Activated effector memory CD4-positive, alpha-beta T cell treated with anti-CD3 and anti-CD28 coated beads, Interleukin-2, amount 50 U/mL, for 16 hours (primary cell): Measurements from ENCODE around the gene HRH4.

Source experiments
- DNase-seq: peaks from one replicate; pipeline ENCODE4 v3.0.0-alpha.2; 2020

HRH4 gene

GRCh38 chr18:24460388-24460787, at the start of gene HRH4:
Gene HRH4, plus strand, starts transcription at chr18:24460637. Its CDS starts 92 bp downstream, at chr18:24460729.
- DNase-seq, result no peak

GRCh38 chr18:24413148-24413547, 47.3 kb upstream of the HRH4 start:
- no peak for DNase-seq

- DNase-seq, result no peak
These were observed 46.0 kb upstream of the HRH4 start for GRCh38 chr18:24414349-24415003.

- DNase-seq, result no peak
These were observed 43.0 kb upstream of the HRH4 start for GRCh38 chr18:24417480-24417879.

- DNase-seq, result no peak
These were observed 39.9 kb upstream of the HRH4 start for GRCh38 chr18:24420551-24420950.

GRCh38 chr18:24421831-24422230, 38.6 kb upstream of the HRH4 start:
- no peak for DNase-seq

GRCh38 chr18:24426073-24426397, 34.4 kb upstream of the HRH4 start:
- no peak for DNase-seq

- DNase-seq, result peak; percentile 92
These were observed 33.8 kb upstream of the HRH4 start, which contains the start of gene IMPACT for GRCh38 chr18:24426398-24427294. Gene IMPACT, plus strand, starts transcription at chr18:24426670. Its CDS starts 87 bp downstream, at chr18:24426757.

GRCh38 chr18:24427484-24427883, 33.0 kb upstream of the HRH4 start:
- no peak for DNase-seq

GRCh38 chr18:24428709-24429108, 31.7 kb upstream of the HRH4 start:
- DNase-seq, result no peak

GRCh38 chr18:24429188-24429587, 31.2 kb upstream of the HRH4 start:
- DNase-seq, result no peak

- no peak for DNase-seq
These were observed 27.8 kb upstream of the HRH4 start for GRCh38 chr18:24432618-24433017.

- no peak for DNase-seq
These were observed 23.5 kb upstream of the HRH4 start for GRCh38 chr18:24436939-24437338.

- no peak for DNase-seq
These were observed 16.6 kb upstream of the HRH4 start for GRCh38 chr18:24443870-24444269.

- no peak for DNase-seq
These were observed 14.0 kb upstream of the HRH4 start for GRCh38 chr18:24446453-24446852.

GRCh38 chr18:24446953-24447538, 13.4 kb upstream of the HRH4 start:
- DNase-seq, result no peak

- DNase-seq, result no peak
These were observed 12.5 kb upstream of the HRH4 start for GRCh38 chr18:24447961-24448360.

- no peak for DNase-seq
These were observed 3.9 kb upstream of the HRH4 start for GRCh38 chr18:24456549-24456948.

- no peak for DNase-seq
These were observed 665 bp upstream of the HRH4 start for GRCh38 chr18:24459772-24460171.

GRCh38 chr18:24461996-24462395, 1.6 kb downstream of the HRH4 start:
- DNase-seq, result no peak

GRCh38 chr18:24462838-24463775, 2.7 kb downstream of the HRH4 start:
- DNase-seq, result no peak

GRCh38 chr18:24465486-24465885, 5.0 kb downstream of the HRH4 start:
- no peak for DNase-seq

- DNase-seq, result no peak
These were observed 6.3 kb downstream of the HRH4 start for GRCh38 chr18:24466771-24467170.
